GM19351 (cell line): ENCODE results near the gene RBM20.
A peak's percentile ranks its signal among the peaks of the same experiment; 100 is the strongest.

Experiments used
- ATAC-seq: cut with Tn5 transposase; IDR thresholded peaks from one replicate; pipeline ENCODE4 v1.9.1; 2021; ENCODE audit warnings: mild to moderate bottlenecking, moderate library complexity; ENCODE audit not compliant: unreplicated experiment

Gene RBM20

GRCh38 chr10:110864662-110865140, 220.6 kb downstream of the RBM20 start:
- ATAC-seq = peak; percentile 57

- ATAC-seq = no peak
Measured at GRCh38 chr10:110865186-110865808, 221.2 kb downstream of the RBM20 start.

DNA sequence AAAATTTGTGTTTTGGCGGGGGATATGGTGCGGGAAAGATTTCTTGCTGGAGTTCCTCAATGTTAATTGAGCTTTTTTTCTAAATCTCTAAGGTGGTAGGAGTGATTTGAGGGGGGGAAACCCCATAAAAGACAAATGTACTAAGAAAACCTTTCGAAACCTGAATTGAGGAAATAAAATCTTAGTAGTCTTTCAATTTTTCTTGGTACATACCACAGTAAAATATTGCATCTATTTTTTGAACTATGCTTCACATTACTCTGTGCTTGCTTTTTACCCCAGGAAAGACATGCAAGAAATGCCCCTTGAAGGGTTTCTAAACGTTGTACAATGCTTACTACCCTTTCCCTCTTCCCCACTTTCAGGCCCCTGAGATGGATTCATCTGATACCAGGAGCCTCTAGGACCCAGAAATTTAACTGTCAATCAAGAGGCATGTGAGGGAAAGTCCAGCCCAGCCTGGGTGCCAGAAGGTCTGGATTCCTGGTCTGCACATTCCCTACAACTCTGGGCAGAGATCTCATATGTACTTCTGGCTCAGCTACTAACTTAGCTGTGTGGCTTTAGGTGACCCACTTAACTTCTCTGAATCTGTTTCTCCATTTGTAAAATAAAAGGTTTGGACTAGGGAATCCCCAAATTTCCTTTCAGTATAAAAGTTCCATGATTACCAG, 221.8 kb downstream of the RBM20 start:
- peak; percentile 20 for ATAC-seq

GRCh38 chr10:110867011-110867806, 223.1 kb downstream of the RBM20 start:
- ATAC-seq = peak; percentile 35

DNA sequence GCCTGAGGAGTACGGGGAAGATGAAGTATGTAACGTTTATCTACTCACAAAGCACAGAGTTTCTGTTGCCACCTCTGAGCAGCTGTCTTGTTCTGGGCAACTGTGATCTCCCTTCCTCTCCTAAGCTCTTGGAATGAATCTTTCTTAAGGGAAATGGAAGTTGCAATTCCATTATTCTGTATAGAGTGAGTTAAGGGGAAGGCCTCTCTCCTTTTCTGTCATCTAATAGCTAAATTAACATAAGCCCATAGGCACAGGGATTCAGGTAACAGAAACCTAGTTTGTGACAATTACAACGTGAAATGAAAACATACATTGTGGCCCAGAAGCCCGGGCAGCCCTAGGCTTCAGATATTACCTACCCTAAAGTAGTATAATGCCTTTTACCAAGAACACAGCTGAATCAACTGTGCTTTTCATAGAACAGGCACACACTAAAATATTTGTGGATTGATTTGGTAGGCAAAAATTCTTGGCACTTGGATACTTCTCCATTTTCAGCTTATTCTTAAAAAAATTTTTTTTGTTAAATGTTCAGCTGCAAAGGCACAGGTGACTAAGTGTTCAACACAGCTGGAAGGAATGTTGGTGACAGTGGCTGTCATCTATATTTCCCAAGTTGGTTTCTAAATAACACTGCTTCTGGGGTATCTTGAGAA, 223.8 kb downstream of the RBM20 start:
- ATAC-seq = no peak

DNA sequence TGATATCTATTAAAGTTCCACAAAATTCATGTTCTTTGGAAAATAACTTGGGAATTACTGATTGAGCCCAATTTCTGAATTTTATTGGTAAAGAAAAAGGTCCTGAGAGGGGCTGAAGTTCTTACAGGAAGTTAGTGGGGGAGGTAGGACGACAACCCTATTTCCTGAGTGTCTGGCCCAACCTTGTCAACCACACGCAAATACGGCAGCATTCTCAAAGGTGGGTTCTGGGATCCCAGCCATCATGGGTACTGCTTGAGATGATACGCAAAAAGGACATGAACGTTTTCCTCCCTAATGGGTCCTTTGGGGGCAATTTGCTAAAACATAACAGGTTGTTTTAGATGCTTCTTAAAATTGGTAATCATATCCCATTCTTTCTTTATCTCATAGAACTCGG, 224.8 kb downstream of the RBM20 start:
- no peak for ATAC-seq

- no peak for ATAC-seq
Measured at GRCh38 chr10:110870823-110871297, 226.7 kb downstream of the RBM20 start.

- ATAC-seq = peak; percentile 74
Measured at GRCh38 chr10:110871298-110872084, 227.4 kb downstream of the RBM20 start, which contains the start of gene PDCD4. TSS of gene PDCD4 (plus strand) at chr10:110871928. CDS start at chr10:110876028, 4,100 bp downstream.

- ATAC-seq = peak; percentile 44
Measured at GRCh38 chr10:110872145-110872983, 228.2 kb downstream of the RBM20 start.

- no peak for ATAC-seq
Measured at GRCh38 chr10:110872984-110873923, 229.1 kb downstream of the RBM20 start.

DNA sequence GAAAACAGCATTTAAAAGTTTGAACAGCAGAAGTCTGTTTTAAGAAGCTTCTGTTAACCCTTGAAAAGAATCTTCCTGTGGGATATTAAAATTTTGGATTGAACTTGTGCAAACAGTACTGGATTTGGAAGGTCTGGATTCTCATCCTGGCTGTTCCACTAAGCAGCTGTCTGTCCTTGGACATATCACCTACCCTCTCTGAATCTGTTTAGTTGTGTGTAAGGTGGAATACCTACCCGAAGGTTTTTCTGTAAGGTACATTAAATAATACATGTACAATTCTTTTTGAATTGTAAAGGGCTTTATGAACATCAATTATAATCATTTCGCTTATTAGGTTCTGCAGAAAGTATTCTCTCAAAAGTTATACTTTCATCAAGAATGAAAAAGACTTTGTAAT, 229.8 kb downstream of the RBM20 start:
- no peak for ATAC-seq

DNA sequence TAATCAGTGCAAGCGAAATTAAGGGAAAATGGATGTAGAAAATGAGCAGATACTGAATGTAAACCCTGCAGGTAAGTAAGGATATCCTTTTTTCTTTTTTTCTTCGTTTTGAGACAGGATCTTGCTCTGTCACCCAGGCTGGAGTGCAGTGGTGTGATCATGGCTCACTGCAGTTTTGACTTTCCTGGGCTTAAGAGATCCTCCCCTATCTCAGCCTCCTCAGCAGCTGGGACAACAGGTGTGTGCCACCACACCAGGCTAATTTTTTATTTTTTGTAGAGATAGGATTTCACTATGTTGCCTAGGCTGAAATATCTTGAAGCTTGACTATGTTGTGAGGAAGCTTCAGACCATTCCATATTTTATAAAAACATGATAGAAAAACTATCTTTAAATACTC, 231.9 kb downstream of the RBM20 start:
- ATAC-seq = no peak

DNA sequence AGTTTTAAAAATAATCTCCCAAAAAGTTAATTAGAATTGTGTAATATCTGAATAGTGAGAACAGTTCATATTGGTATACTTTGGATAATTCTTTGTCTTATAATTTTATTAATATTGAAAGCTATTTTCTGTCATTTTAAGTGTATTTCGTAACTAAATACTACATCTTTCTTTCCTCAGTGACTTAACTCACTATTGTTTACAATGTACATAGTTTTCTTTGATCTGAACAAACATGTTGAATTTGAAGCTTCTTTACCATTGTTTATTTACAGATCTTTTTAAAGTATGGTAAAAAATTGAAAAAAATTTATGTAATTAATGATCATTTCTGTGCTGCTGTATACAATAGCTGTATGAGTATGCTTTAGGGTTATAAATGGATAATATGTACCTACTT, 232.7 kb downstream of the RBM20 start:
- no peak for ATAC-seq

GRCh38 chr10:110880012-110880411, 235.9 kb downstream of the RBM20 start:
- no peak for ATAC-seq

DNA sequence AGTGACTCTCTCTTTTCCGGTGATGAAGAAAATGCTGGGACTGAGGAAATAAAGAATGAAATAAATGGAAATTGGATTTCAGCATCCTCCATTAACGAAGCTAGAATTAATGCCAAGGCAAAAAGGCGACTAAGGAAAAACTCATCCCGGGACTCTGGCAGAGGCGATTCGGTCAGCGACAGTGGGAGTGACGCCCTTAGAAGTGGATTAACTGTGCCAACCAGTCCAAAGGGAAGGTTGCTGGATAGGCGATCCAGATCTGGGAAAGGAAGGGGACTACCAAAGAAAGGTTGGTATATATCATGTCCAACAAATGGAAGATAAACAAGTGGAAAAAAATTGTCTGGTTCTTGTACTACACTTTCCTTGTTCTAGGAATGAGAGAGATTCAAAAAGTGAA, 237.1 kb downstream of the RBM20 start:
- no peak for ATAC-seq

- ATAC-seq = no peak
Measured at GRCh38 chr10:110881905-110882304, 237.8 kb downstream of the RBM20 start.

GRCh38 chr10:110883924-110884323, 239.8 kb downstream of the RBM20 start:
- ATAC-seq = no peak
